H9 (cell line): ENCODE data around the gene DENND1A. TPM values are rescaled to one million over a fixed set of nuclear protein-coding genes. Genes with fewer than 3 reads are reported as not detected.

Source experiments
- DNase-seq: peaks from one replicate; pipeline ENCODE4 v3.0.0-alpha.2; 2017
- H2AFZ ChIP-seq: one replicate; pipeline ENCODE4 v1.6.1; 2013; ENCODE audit warnings: mild to moderate bottlenecking, low read length, control low read depth, moderate library complexity
- H2AK5ac ChIP-seq: 2 replicates; pipeline ENCODE4 v1.6.1; 2013; ENCODE audit warnings: low read length, control low read depth, mixed read lengths; ENCODE audit not compliant: insufficient read length
- H2BK120ac ChIP-seq: one replicate; pipeline ENCODE4 v1.6.1; 2013; ENCODE audit warnings: low read depth, mild to moderate bottlenecking, low read length, control low read depth, inconsistent platforms; ENCODE audit not compliant: poor library complexity, severe bottlenecking
- H2BK12ac ChIP-seq: 2 replicates; pipeline ENCODE4 v1.6.1; 2013; ENCODE audit warnings: low read length, control low read depth, mixed read lengths, low read depth; ENCODE audit not compliant: insufficient read length
- H2BK15ac ChIP-seq: 2 replicates; pipeline ENCODE4 v1.6.1; 2013; ENCODE audit warnings: low read depth, low read length, control low read depth
- H2BK20ac ChIP-seq: one replicate; pipeline ENCODE4 v1.6.1; 2013; ENCODE audit warnings: low read depth, mild to moderate bottlenecking, low read length, control low read depth, inconsistent platforms; ENCODE audit not compliant: poor library complexity, severe bottlenecking
- H2BK5ac ChIP-seq: 2 replicates; pipeline ENCODE4 v1.6.1; 2013; ENCODE audit warnings: low read length, control low read depth, mixed read lengths; ENCODE audit not compliant: insufficient read length
- H3K14ac ChIP-seq: 2 replicates; pipeline ENCODE4 v1.6.1; 2013; ENCODE audit warnings: low read length, control low read depth; ENCODE audit not compliant: insufficient read depth
- H3K18ac ChIP-seq: 2 replicates; pipeline ENCODE4 v1.6.1; 2013; ENCODE audit warnings: low read depth, mild to moderate bottlenecking, mixed read lengths, low read length, control low read depth; ENCODE audit not compliant: insufficient read length
- H3K23ac ChIP-seq: 2 replicates; pipeline ENCODE4 v1.6.1; 2013; ENCODE audit warnings: low read length, control low read depth, mixed read lengths, low read depth; ENCODE audit not compliant: insufficient read length
- H3K23me2 ChIP-seq: 2 replicates; pipeline ENCODE4 v1.6.1; 2013; ENCODE audit warnings: low read depth, mild to moderate bottlenecking, mixed read lengths, low read length, control low read depth; ENCODE audit not compliant: insufficient read length, poor library complexity, severe bottlenecking
- H3K27ac ChIP-seq: 2 replicates; pipeline ENCODE4 v1.5.1; 2013; ENCODE audit warnings: low read length, control low read depth, mixed read lengths, low read depth; ENCODE audit not compliant: insufficient read length
- H3K27me3 ChIP-seq: 2 replicates; pipeline ENCODE4 v1.6.1; 2013; ENCODE audit warnings: low read length, control low read depth, inconsistent platforms; ENCODE audit not compliant: insufficient read depth
- H3K4ac ChIP-seq: 2 replicates; pipeline ENCODE4 v1.6.1; 2013; ENCODE audit warnings: low read depth, mild to moderate bottlenecking, control low read depth, inconsistent platforms, low read length, moderate library complexity
- H3K4me1 ChIP-seq: 2 replicates; pipeline ENCODE4 v1.6.1; 2013; ENCODE audit warnings: low read length, control low read depth, inconsistent platforms; ENCODE audit not compliant: insufficient read depth
- H3K4me2 ChIP-seq: 2 replicates; pipeline ENCODE4 v1.6.1; 2013; ENCODE audit warnings: low read length, control low read depth, mixed read lengths; ENCODE audit not compliant: insufficient read length, insufficient read depth
- H3K56ac ChIP-seq: 2 replicates; pipeline ENCODE4 v1.6.1; 2013; ENCODE audit warnings: low read depth, mild to moderate bottlenecking, mixed read lengths, low read length, control low read depth; ENCODE audit not compliant: insufficient read length
- H3K79me1 ChIP-seq: 2 replicates; pipeline ENCODE4 v1.6.1; 2013; ENCODE audit warnings: low read depth, mild to moderate bottlenecking, moderate library complexity, low read length, control low read depth, inconsistent platforms; ENCODE audit not compliant: insufficient read depth, poor library complexity, severe bottlenecking
- H3K79me2 ChIP-seq: 2 replicates; pipeline ENCODE4 v1.6.1; 2013; ENCODE audit warnings: low read length, control low read depth, inconsistent platforms; ENCODE audit not compliant: insufficient read depth
- H3K9ac ChIP-seq: 2 replicates; pipeline ENCODE4 v1.6.1; 2013; ENCODE audit warnings: low read length, control low read depth, mixed read lengths; ENCODE audit not compliant: insufficient read length; ENCODE audit errors: extremely low read depth
- H3K9me3 ChIP-seq: one replicate; pipeline ENCODE4 v1.6.1; 2013; ENCODE audit warnings: low read depth, low read length, inconsistent platforms; ENCODE audit not compliant: control insufficient read depth
- H3T11ph ChIP-seq: one replicate; pipeline ENCODE4 v1.6.1; 2013; ENCODE audit warnings: mild to moderate bottlenecking, low read length, control low read depth, inconsistent platforms
- H4K20me1 ChIP-seq: one replicate; pipeline ENCODE4 v1.6.1; 2013; ENCODE audit not compliant: control insufficient read depth, insufficient read length, insufficient read depth
- H4K5ac ChIP-seq: 2 replicates; pipeline ENCODE4 v1.6.1; 2013; ENCODE audit warnings: low read depth, mild to moderate bottlenecking, mixed read lengths, low read length, control low read depth; ENCODE audit not compliant: insufficient read length
- H4K8ac ChIP-seq: replicated peaks from 2 replicates; pipeline ENCODE4 v1.6.1; 2013; ENCODE audit warnings: low read length, control low read depth, mixed read lengths, low read depth; ENCODE audit not compliant: insufficient read length
- H4K91ac ChIP-seq: 2 replicates; pipeline ENCODE4 v1.6.1; 2013; ENCODE audit warnings: low read depth, mild to moderate bottlenecking, moderate library complexity, mixed read lengths, low read length, control low read depth; ENCODE audit not compliant: insufficient read length
- H3K27ac Mint-ChIP-seq, 3 experiments: 2 replicates in 2 of 3; 3 replicates in 1 of 3; pipeline ENCODE4 v1.8.0; 2020 to 2021; ENCODE audit warnings: mixed read lengths in 3 of 3, mild to moderate bottlenecking in 1 of 3, moderate library complexity in 1 of 3
- H3K27me3 Mint-ChIP-seq: 2 replicates; pipeline ENCODE4 v1.8.0; 2021; ENCODE audit warnings: low read depth, mild to moderate bottlenecking, moderate library complexity, mixed read lengths
- H3K36me3 Mint-ChIP-seq, 3 experiments: 2 replicates in 2 of 3; 3 replicates in 1 of 3; pipeline ENCODE4 v1.8.0; 2020 to 2021; ENCODE audit warnings: low read depth in 3 of 3, mixed read lengths in 3 of 3; ENCODE audit not compliant: insufficient read depth in 1 of 3
- H3K4me1 Mint-ChIP-seq, 2 experiments: 2 replicates each; pipeline ENCODE4 v1.8.0; 2020; ENCODE audit warnings: mixed read lengths in 2 of 2
- H3K4me3 Mint-ChIP-seq, 2 experiments: 2 replicates in 1 of 2; 3 replicates in 1 of 2; pipeline ENCODE4 v1.8.0; 2020 to 2021; ENCODE audit warnings: mild to moderate bottlenecking in 2 of 2, mixed read lengths in 2 of 2, moderate library complexity in 1 of 2
- H3K9me3 Mint-ChIP-seq, 2 experiments: 2 replicates in 1 of 2; 3 replicates in 1 of 2; pipeline ENCODE4 v1.8.0; 2020; ENCODE audit warnings: mild to moderate bottlenecking in 2 of 2, mixed read lengths in 2 of 2, moderate library complexity in 1 of 2
- CTCF ChIP-seq: fragments of 200-600 bp; sonication (generic); conservative IDR thresholded peaks from 3 replicates; pipeline ENCODE4 v1.8.0; 2021; ENCODE audit warnings: antibody characterized with exemption, mild to moderate bottlenecking
- WGBS: extraction: QIAGEN DNeasy Blood & Tissue Kit; methylation state at CpG from one replicate; pipeline ENCODE4 v1.1.7; 2013; ENCODE audit warnings: missing lambda C conversion rate, low lambda C conversion rate, mixed read lengths; ENCODE audit not compliant: insufficient read length; ENCODE audit errors: extremely low coverage; 5-methylcytosine and 5-hydroxymethylcytosine counted together
- total RNA-seq: library from RNA; stranded (reverse); gene quantifications from 2 replicates; pipeline ENCODE4 v1.2.1, GENCODE V29; 2021

DENND1A gene
- total RNA-seq, 1 experiment from 2014 or later = 20.4 TPM

DNA sequence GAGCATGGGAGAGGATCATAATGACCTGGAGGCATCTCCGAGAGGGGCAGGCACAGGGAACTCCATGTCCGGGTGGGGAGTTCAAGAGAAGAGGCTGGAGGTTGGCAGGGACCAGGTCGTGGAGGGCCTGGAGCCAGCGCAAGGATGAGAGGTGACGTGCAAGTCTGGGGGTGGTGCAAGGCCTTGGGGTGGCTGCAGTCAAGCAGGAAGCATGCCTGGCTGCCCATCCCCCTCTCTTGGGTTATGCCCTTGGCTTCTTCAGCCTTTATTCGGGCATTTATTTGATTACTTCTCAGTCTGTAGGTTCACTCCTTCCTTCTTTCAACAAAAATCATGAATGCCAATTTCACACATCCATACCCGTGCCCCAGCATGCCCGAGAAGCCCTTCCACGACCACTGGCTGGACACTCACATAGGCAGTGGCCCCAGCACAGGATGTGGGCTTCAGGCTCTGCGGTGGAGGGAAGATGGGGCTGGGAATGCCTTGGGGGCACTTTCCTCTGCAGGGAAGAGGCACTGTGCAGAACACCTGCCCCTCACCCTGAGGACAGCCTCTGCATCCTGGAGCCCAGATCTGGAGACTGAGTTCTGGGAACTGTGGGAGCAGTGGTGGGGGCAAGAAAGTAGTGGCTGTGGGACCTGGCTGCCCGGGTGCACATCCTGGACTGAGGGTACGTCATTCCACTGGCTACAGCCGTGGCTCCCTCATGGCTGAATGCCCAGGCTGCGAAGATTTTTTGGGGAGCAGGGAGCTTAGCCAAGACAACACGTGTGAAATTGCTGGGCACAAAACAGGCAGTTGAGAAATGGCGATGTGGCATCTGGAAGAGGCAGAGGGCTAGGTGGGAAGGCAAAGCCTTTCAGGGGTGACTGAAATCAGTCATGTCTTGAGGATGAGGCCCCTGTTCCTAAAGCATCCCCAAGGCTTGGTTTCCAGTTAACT is 535.4 kb downstream of the DENND1A start:
- Histone ChIP-seq H3K27me3 (no peaks in the 10 kb centered on the region), H4K8ac (no peak overlapping the region), H3K4me2 (no peak overlapping the region), H3K18ac (no peak overlapping the region), H3K9me3 (no peaks in the 10 kb centered on the region), H3K9ac (no peak overlapping the region), H3K23ac (no peak overlapping the region), H4K20me1 (no peaks in the 10 kb centered on the region), H3K79me1 (no peaks in the 10 kb centered on the region), H2AK5ac (no peak overlapping the region), H3K27ac (no peak overlapping the region), H2BK12ac (no peak overlapping the region), H2BK20ac (no peak overlapping the region), H3K4me1 (no peaks in the 10 kb centered on the region), H2BK15ac (no peak overlapping the region), H3K79me2 (no peaks in the 10 kb centered on the region), H2BK120ac (no peak overlapping the region), H4K91ac (no peak overlapping the region), H3K56ac (no peak overlapping the region), H2AFZ (no peak overlapping the region), H3K23me2 (no peaks in the 10 kb centered on the region), H3K4ac (no peak overlapping the region), H3K14ac (peak overlapping the region; percentile 34; the same call in 1 of the 2 replicates), H2BK5ac (no peak overlapping the region), H4K5ac (no peak overlapping the region), H3T11ph (no peak overlapping the region)
- peaks cover 11% of the 10 kb centered on the region for H3K27me3 Mint-ChIP-seq
- no peak for TF ChIP-seq CTCF
- no peaks in the 10 kb centered on the region; a peak in 1 of 7 replicates for H3K36me3 Mint-ChIP-seq
- H3K4me1 Mint-ChIP-seq = peaks cover 11 to 26% of the 10 kb centered on the region in 2 experiments; a peak in 3 of 4 replicates
- no CpG with 5 or more reads among the region's 16 CpGs for WGBS
- peaks cover 2 to 8% of the 10 kb centered on the region in 2 experiments; a peak in 3 of 5 replicates for H3K9me3 Mint-ChIP-seq
- no peak overlapping the region for H3K4me3 Mint-ChIP-seq
- H3K27ac Mint-ChIP-seq = no peak overlapping the region
- DNase-seq = no peak
